ENCODE results near the gene PVALEF. TPM values are rescaled to one million over a fixed set of nuclear protein-coding genes. Genes with fewer than 3 reads are reported as not detected.
A peak's percentile ranks its signal among the peaks of the same experiment; 100 is the strongest.

PVALEF gene
- total and polyA plus RNA-seq, 2 of the 13 experiments (the other 11 are each of a cell fraction or from before 2014, with no cell fraction given): 0.18 TPM

DNA sequence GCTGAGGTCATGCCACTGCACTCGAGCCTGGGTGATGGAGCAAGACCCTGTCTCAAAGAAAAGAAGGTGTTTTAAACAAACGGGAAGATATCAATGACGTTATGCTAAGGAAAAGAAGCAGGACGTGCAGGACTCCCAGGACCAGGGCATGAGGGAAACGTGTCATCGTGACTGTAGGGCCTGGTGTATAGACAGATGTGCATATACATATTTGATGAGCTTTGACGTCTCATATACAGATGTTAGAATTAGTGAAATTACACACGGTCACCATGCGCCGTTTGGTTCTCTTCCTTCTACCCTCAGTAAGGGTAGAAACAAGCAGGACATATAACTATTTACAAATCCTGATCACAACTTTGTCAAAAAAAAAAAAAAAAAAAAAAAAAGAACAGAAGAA lies 17.6 kb upstream of the PVALEF start:
- no peak for FAIRE-seq
- BruUV-seq (replicated peaks): no TSS peak

DNA sequence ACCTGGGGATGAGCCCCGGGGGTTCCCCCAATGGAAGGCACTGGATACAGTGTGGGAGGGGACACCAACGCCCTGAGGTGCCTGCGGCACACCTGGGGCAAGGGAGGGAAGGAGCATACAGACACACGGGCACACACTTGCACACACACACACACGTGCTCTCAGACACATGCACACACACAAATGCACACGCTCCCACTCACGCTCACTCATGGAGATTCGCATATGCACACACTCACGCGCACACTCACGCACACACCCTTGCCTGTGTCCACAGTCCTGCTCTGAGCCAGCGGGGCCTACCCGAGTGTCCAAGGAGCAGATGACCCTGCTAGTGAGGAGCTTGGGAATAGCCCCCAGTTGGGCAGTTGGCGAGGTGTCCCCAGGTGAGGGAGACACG lies 16.7 kb upstream of the PVALEF start:
- POLR2A ChIA-PET: interaction anchor here (0.6 kb wide), 1 partner anchor 245 kb away, joined by 3 read pairs; no protein-coding TSS in a partner anchor
- 71% methylated on average over 13 of the region's 15 CpGs for WGBS (ENCODE audit: low lambda C conversion rate)

More for the DNA sequence above, 17.6 kb upstream of the PVALEF start:
- in situ Hi-C loops (cut with HindIII; ENCODE audit: extremely low pct_ligation_motif_present, low pct_unique_long_range_greater_than_20kb): no loop called here
- Histone ChIP-seq H2AFZ (ENCODE audit: low read length) (no peak overlapping the region), H3K27me3 (ENCODE audit: control insufficient read depth in 1 of 2, insufficient read depth in 2 of 2, low read length in 2 of 2) (no peaks in the 10 kb centered on the region), H3K4me2 (ENCODE audit: low read depth, low read length) (no peak overlapping the region), H3K4me3 (replicated peaks in 1 of 3; ENCODE audit: insufficient read depth in 1 of 3, low read depth in 2 of 3, low read length in 3 of 3) (no peak overlapping the region), H3K27ac (ENCODE audit: extremely low read length, insufficient read depth, low read length) (no peak overlapping the region), H3K4me1 (ENCODE audit: insufficient read depth, low read length) (peaks cover 23% of the 10 kb centered on the region), H3K79me2 (ENCODE audit: insufficient read depth, low read length) (no peaks in the 10 kb centered on the region), H3K36me3 (replicated peaks in 1 of 2; ENCODE audit: control insufficient read depth in 1 of 2, insufficient read depth in 2 of 2, low read length in 2 of 2) (no peaks in the 10 kb centered on the region), H4K20me1 (ENCODE audit: insufficient read depth, low read length) (no peaks in the 10 kb centered on the region), H3K9ac (ENCODE audit: insufficient read depth, low read depth, low read length) (no peak overlapping the region), H3K9me3 (ENCODE audit: low read length) (no peaks in the 10 kb centered on the region)
- CTCF ChIA-PET (ENCODE audit: low intra/inter-chr PET ratio, low total read pairs): no interaction called here
- DNase-seq (ENCODE audit: low spot score) (no peak), ATAC-seq (no peak)
- intact Hi-C loops (cut with micrococcal nuclease; ENCODE audit: unreplicated experiment): no loop called here
- TF ChIP-seq ZNF546 (CRISPR knock-in tag; conservative IDR thresholded peaks at IDR 0.05): no peak
- TF ChIP-seq CREB1 (IDR thresholded peaks at IDR 0.05): 0 out of 2 replicates have a peak, but pooled peaks have one; percentile 12
- TF ChIP-seq CREB1 (CRISPR knock-in tag; IDR thresholded peaks at IDR 0.05): no peak
- POLR2A ChIA-PET: interaction anchor here (0.6 kb wide), 1 partner anchor 246 kb away, joined by 3 read pairs; no protein-coding TSS in a partner anchor
- WGBS (ENCODE audit: low lambda C conversion rate): 76% methylated on average over 10 of the region's 10 CpGs

More for the DNA sequence above, 16.7 kb upstream of the PVALEF start:
- no peaks in the 10 kb centered on the region for H4K20me1 ChIP-seq (ENCODE audit: insufficient read depth, low read length)
- DNase-seq (ENCODE audit: low spot score) (no peak), FAIRE-seq (no peak), ATAC-seq (no peak)
- no peak overlapping the region for H3K27ac ChIP-seq (ENCODE audit: extremely low read length, insufficient read depth, low read length)
- CTCF ChIA-PET (ENCODE audit: low intra/inter-chr PET ratio, low total read pairs): no interaction called here
- no peak overlapping the region for H3K4me2 ChIP-seq (ENCODE audit: low read depth, low read length)
- H3K4me1 ChIP-seq (ENCODE audit: insufficient read depth, low read length): peaks cover 15% of the 10 kb centered on the region
- in situ Hi-C loops (cut with HindIII; ENCODE audit: extremely low pct_ligation_motif_present, low pct_unique_long_range_greater_than_20kb): no loop called here
- H3K27me3 ChIP-seq (ENCODE audit: control insufficient read depth in 1 of 2, insufficient read depth in 2 of 2, low read length in 2 of 2): no peaks in the 10 kb centered on the region
- intact Hi-C loops (cut with micrococcal nuclease; ENCODE audit: unreplicated experiment): no loop called here
- H3K36me3 ChIP-seq (replicated peaks in 1 of 2; ENCODE audit: control insufficient read depth in 1 of 2, insufficient read depth in 2 of 2, low read length in 2 of 2): no peaks in the 10 kb centered on the region
- no peak for TF ChIP-seq ZMYM2 (CRISPR knock-in tag; IDR thresholded peaks at IDR 0.05)
- TF ChIP-seq, protein P1, sequence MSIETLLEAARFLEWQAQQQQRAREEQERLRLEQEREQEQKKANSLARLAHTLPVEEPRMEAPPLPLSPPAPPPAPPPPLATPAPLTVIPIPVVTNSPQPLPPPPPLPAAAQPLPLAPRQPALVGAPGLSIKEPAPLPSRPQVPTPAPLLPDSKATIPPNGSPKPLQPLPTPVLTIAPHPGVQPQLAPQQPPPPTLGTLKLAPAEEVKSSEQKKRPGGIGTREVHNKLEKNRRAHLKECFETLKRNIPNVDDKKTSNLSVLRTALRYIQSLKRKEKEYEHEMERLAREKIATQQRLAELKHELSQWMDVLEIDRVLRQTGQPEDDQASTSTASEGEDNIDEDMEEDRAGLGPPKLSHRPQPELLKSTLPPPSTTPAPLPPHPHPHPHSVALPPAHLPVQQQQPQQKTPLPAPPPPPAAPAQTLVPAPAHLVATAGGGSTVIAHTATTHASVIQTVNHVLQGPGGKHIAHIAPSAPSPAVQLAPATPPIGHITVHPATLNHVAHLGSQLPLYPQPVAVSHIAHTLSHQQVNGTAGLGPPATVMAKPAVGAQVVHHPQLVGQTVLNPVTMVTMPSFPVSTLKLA (IDR thresholded peaks at IDR 0.05): peak; percentile 84
- no peaks in the 10 kb centered on the region for H3K9me3 ChIP-seq (ENCODE audit: low read length)
- H3K4me3 ChIP-seq (replicated peaks in 1 of 3; ENCODE audit: insufficient read depth in 1 of 3, low read depth in 2 of 3, low read length in 3 of 3): no peak overlapping the region
- no peak overlapping the region for H3K9ac ChIP-seq (ENCODE audit: insufficient read depth, low read depth, low read length)
- no peaks in the 10 kb centered on the region for H3K79me2 ChIP-seq (ENCODE audit: insufficient read depth, low read length)
- no peak overlapping the region for H2AFZ ChIP-seq (ENCODE audit: low read length)
- no TSS peak for BruUV-seq (replicated peaks)
